K562 (cell line): ENCODE measurements around the gene GPR176. TPM values are rescaled to one million over a fixed set of nuclear protein-coding genes. Genes with fewer than 3 reads are reported as not detected.

Experiments used
- ATAC-seq: fragments of 200-7000 bp; cut with Tn5 transposase; 3 replicates; pipeline ENCODE4 v1.9.1; 2020; ENCODE audit warnings: moderate library complexity
- BruUV-seq: library from RNA; stranded (reverse); fragments of 400-500 nt; replicated peaks from 2 replicates; lab custom pipeline; 2021; lab: Mats Ljungman, UMichigan
- CTCF ChIA-PET: fragments of 300-600 bp; formaldehyde crosslinking; extraction: SDS; loops from one replicate; lab custom pipeline; 2021; ENCODE audit warnings: low intra/inter-chr PET ratio; lab: Yijun Ruan, JAX
- POLR2A ChIA-PET: fragments of 300-600, 350-650 bp; sonication (Branson Sonifier 250); formaldehyde crosslinking; extraction: SDS; loops from one replicate; lab custom pipeline; 2021; ENCODE audit warnings: antibody characterized with exemption, inconsistent platforms; lab: Yijun Ruan, JAX
- DNase-seq, 4 experiments: peaks; one replicate each; pipeline versions ENCODE4 v3.0.0 to v3.0.0-alpha.2; 2011 to 2018; ENCODE audit warnings: low spot score in 3 of 4, mixed read lengths in 3 of 4; ENCODE audit errors: extremely low read depth in 1 of 4
- FAIRE-seq: peaks from 2 replicates; lab custom pipeline; 2011; peaks lifted over from hg19 to GRCh38; lab: Jason Lieb, UNC
- H2AFZ ChIP-seq: 2 replicates; pipeline ENCODE4 v1.6.0; 2011; ENCODE audit warnings: low read depth, low read length, control low read depth, inconsistent platforms
- H3K27ac ChIP-seq: fragments of 200-600 bp; 3 replicates; pipeline ENCODE4 v1.8.0; 2011; ENCODE audit warnings: low read depth, mild to moderate bottlenecking, control low read depth, inconsistent platforms, low read length, moderate library complexity, mixed read lengths; ENCODE audit errors: extremely low read depth
- H3K27me3 ChIP-seq, 2 experiments: fragments of 300-600 bp in 1 of 2; 2 replicates in 1 of 2; 3 replicates in 1 of 2; pipeline versions ENCODE4 v1.6.0 to v1.8.0; 2011; ENCODE audit warnings: inconsistent platforms in 2 of 2, low read length in 2 of 2, mild to moderate bottlenecking in 1 of 2, mixed read lengths in 1 of 2, moderate library complexity in 1 of 2; ENCODE audit not compliant: control insufficient read depth in 2 of 2, insufficient read depth in 2 of 2
- H3K36me3 ChIP-seq: fragments of 300-600 bp; 3 replicates; pipeline ENCODE4 v1.8.0; 2011; ENCODE audit warnings: mild to moderate bottlenecking, low read length, inconsistent platforms; ENCODE audit not compliant: control insufficient read depth, insufficient read depth
- H3K4me1 ChIP-seq, 2 experiments: fragments of 200-600 bp in 1 of 2; replicated peaks in 1 of 2; 2 replicates in 1 of 2; 3 replicates in 1 of 2; pipeline versions ENCODE4 v1.5.1 to v1.8.0; 2011; ENCODE audit warnings: inconsistent platforms in 2 of 2, low read length in 2 of 2, mild to moderate bottlenecking in 1 of 2, mixed read lengths in 1 of 2, moderate library complexity in 1 of 2; ENCODE audit not compliant: control insufficient read depth in 2 of 2, insufficient read depth in 2 of 2
- H3K4me2 ChIP-seq: 2 replicates; pipeline ENCODE4 v1.6.1; 2011; ENCODE audit warnings: low read length, control low read depth, inconsistent platforms, mixed read lengths; ENCODE audit not compliant: insufficient read depth
- H3K4me3 ChIP-seq: fragments of 200-600 bp; sonication (generic), shearing (Covaris generic); 2 replicates; pipeline ENCODE4 v1.5.1; 2016; ENCODE audit warnings: control low read depth, inconsistent platforms
- H3K79me2 ChIP-seq: fragments of 200-600 bp; 3 replicates; pipeline ENCODE4 v1.8.0; 2011; ENCODE audit warnings: low read length, inconsistent platforms; ENCODE audit not compliant: control insufficient read depth, insufficient read depth
- H3K9ac ChIP-seq, 2 experiments: 2 replicates each; pipeline versions ENCODE4 v1.6.0 to v1.6.1; 2011; ENCODE audit warnings: low read depth in 2 of 2, low read length in 2 of 2, control low read depth in 1 of 2, inconsistent platforms in 1 of 2, mild to moderate bottlenecking in 1 of 2, mixed read lengths in 1 of 2; ENCODE audit not compliant: insufficient read depth in 1 of 2
- H3K9me1 ChIP-seq: one replicate; pipeline ENCODE4 v1.6.0; 2011; ENCODE audit warnings: inconsistent platforms, mild to moderate bottlenecking, low read length, moderate library complexity; ENCODE audit not compliant: control insufficient read depth, insufficient read depth
- H3K9me3 ChIP-seq: replicated peaks from 2 replicates; pipeline ENCODE4 v1.5.1; 2011; ENCODE audit warnings: low read depth, low read length, inconsistent platforms; ENCODE audit not compliant: control insufficient read depth, insufficient read depth
- H4K20me1 ChIP-seq: replicated peaks from 2 replicates; pipeline ENCODE4 v1.6.1; 2011; ENCODE audit warnings: low read length, inconsistent platforms, mixed read lengths; ENCODE audit not compliant: control insufficient read depth, insufficient read depth
- NFRKB ChIP-seq: fragments of 450-650 bp; IDR thresholded peaks from 2 replicates; pipeline ENCODE4 v1.6.1; 2016; ENCODE audit warnings: low read depth
- PML ChIP-seq: IDR thresholded peaks from 2 replicates; pipeline ENCODE4 v1.6.1; 2012; ENCODE audit warnings: low read length, inconsistent platforms
- REST ChIP-seq, 2 experiments: fragments of 450-650 bp; formaldehyde crosslinking in 1 of 2; IDR thresholded peaks; 2 replicates each; pipeline versions ENCODE4 v1.4.0 to v1.6.1; 2014 to 2020; ENCODE audit warnings: mild to moderate bottlenecking in 2 of 2, borderline replicate concordance in 1 of 2, low read depth in 1 of 2
- TCFL5 ChIP-seq: fragments of 250-450 bp; sonication (Bioruptor Pico); conservative IDR thresholded peaks from 2 replicates; pipeline ENCODE4 v1.6.1; 2021; ENCODE audit warnings: mild to moderate bottlenecking, moderate library complexity, matching md5 sums
- ZNF384 ChIP-seq: IDR thresholded peaks from 2 replicates; pipeline ENCODE4 v1.6.1; 2012; ENCODE audit warnings: low read depth, low read length, improper control_type of control experiment
- WGBS: fragments of 100-300 bp; shearing (Covaris generic); methylation state at CpG from one replicate; pipeline ENCODE4 v1.1.6; 2016; ENCODE audit warnings: low coverage, mixed read lengths; ENCODE audit not compliant: insufficient coverage; ENCODE audit errors: missing lambda C conversion rate; 5-methylcytosine and 5-hydroxymethylcytosine counted together
- in situ Hi-C: fragments of 300-500 bp; cut with MboI; formaldehyde crosslinking; loops from 4 replicates; pipeline ENCODE4 v1.15.0; 2018; ENCODE audit warnings: inconsistent platforms, mixed read lengths
- intact Hi-C: fragments of 100-400 bp; cut with micrococcal nuclease; formaldehyde crosslinking; loops from 2 replicates; pipeline ENCODE4 v1.14.2; 2022
- polyA plus RNA-seq, 8 experiments: library from polyadenylated mRNA; depleted of rRNA in 4 of 8; stranded (reverse) in 5 of 8; unstranded in 3 of 8; fragments of >200 nt; fragmentation: Nextera tagmentation in 2 of 8; fragmentation: Illumina TruSeq in 1 of 8; extraction: Ambion mirVana in 2 of 8; extraction: Trizol in 1 of 8; gene quantifications; 2 replicates each; pipeline versions ENCODE4 v1.2.1 to v1.2.3, GENCODE V29; 2011 to 2014; ENCODE audit warnings: inconsistent platforms in 1 of 8, missing spikeins in 1 of 8
- total RNA-seq, 7 experiments: library from RNA; depleted of rRNA in 6 of 7; stranded (reverse); fragments of >200 nt in 6 of 7; fragmentation: Illumina TruSeq in 2 of 7; extraction: Trizol in 2 of 7; gene quantifications; 2 replicates each; pipeline versions ENCODE4 v1.2.1 to v1.2.3, GENCODE V29; 2011 to 2021; ENCODE audit warnings: low replicate concordance in 1 of 7
- TF ChIP-seq, protein P1 (sequence below), 2 experiments: fragments of 450-650 bp; conservative IDR thresholded peaks; 2 replicates each; pipeline ENCODE4 v1.6.1; 2017; ENCODE audit warnings: mild to moderate bottlenecking in 2 of 2, moderate library complexity in 2 of 2

Gene GPR176
- total and polyA plus RNA-seq, 9 of the 15 experiments (the other 6 are each of a cell fraction or from before 2014, with no cell fraction given), result 0.03 to 1.2 (median 0.76) TPM

GRCh38 chr15:39931615-39932014 lies 11.5 kb upstream of the GPR176 start (continued):
- TF ChIP-seq REST (IDR thresholded peaks at IDR 0.05; ENCODE audit: borderline replicate concordance) (peak; percentile 22; the same call in 1 of the 2 replicates), REST (CRISPR knock-in tag; IDR thresholded peaks at IDR 0.05; ENCODE audit: low read depth) (no peak)

DNA sequence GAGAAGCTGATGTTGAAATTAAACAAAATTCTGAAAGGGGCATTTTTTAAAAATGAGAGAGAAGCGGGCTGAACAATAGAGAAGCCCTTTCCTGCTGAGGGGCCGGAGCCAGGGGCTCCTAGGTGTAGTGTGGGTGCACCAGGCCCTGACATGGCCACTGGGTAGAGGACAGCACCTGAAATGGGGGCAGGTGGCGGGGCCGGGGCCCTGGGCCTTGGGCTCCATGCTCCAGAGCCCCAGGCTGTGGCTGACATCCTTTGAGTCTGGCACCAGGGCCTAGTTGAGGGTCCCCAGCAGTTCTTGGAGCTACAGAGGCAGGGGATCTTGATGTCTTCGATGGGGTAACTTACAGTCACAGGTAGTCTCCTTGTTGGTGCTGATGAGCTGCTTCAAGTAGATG lies 6.5 kb upstream of the GPR176 start:
- Histone ChIP-seq H3K27ac (no peak overlapping the region), H3K36me3 (no peaks in the 10 kb centered on the region), H3K9me3 (no peaks in the 10 kb centered on the region; the same call in 1 of the 2 replicates), H3K4me1 (peaks cover 4 to 9% of the 10 kb centered on the region in 2 experiments; a peak in 3 of 5 replicates), H4K20me1 (no peaks in the 10 kb centered on the region), H3K27me3 (no peaks in the 10 kb centered on the region), H2AFZ (no peak overlapping the region), H3K4me2 (no peak overlapping the region)
- BruUV-seq, result no TSS peak
- no peak for FAIRE-seq
- in situ Hi-C loops, result no loop called here
- CTCF ChIA-PET, result no interaction called here
- 65% methylated on average over 5 of the region's 5 CpGs for WGBS
- TF ChIP-seq, protein P1, sequence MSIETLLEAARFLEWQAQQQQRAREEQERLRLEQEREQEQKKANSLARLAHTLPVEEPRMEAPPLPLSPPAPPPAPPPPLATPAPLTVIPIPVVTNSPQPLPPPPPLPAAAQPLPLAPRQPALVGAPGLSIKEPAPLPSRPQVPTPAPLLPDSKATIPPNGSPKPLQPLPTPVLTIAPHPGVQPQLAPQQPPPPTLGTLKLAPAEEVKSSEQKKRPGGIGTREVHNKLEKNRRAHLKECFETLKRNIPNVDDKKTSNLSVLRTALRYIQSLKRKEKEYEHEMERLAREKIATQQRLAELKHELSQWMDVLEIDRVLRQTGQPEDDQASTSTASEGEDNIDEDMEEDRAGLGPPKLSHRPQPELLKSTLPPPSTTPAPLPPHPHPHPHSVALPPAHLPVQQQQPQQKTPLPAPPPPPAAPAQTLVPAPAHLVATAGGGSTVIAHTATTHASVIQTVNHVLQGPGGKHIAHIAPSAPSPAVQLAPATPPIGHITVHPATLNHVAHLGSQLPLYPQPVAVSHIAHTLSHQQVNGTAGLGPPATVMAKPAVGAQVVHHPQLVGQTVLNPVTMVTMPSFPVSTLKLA (conservative IDR thresholded peaks at IDR 0.05), result no peak
- TF ChIP-seq PML (no peak), NFRKB (no peak), ZNF384 (no peak), TCFL5 (CRISPR knock-in tag) (no peak)
- TF ChIP-seq, all 486 proteins: peak for 0
- Histone ChIP-seq H3K9ac (no peak overlapping the region), H3K4me3 (no peak overlapping the region), H3K79me2 (no peaks in the 10 kb centered on the region), H3K9me1 (no peaks in the 10 kb centered on the region)
- intact Hi-C loops, result loop anchor here (5.0 kb wide), 2 partner anchors 39 to 139 kb away; no protein-coding TSS in a partner anchor
- no peak for ATAC-seq
- DNase-seq, result no peak
- POLR2A ChIA-PET, result interaction anchor here (0.8 to 2.6 kb wide), 3 partner anchors 7 to 359 kb away, joined by 3 to 14 read pairs (median 3); partner anchors contain the start of gene EIF2AK4
